K562 (cell line): ENCODE results near the gene PRDM10. TPM values are rescaled to one million over a fixed set of nuclear protein-coding genes. Genes with fewer than 3 reads are reported as not detected.

Experiments
- ATAC-seq: fragments of 200-7000 bp; cut with Tn5 transposase; 3 replicates; pipeline ENCODE4 v1.9.1; 2020; ENCODE audit warnings: moderate library complexity
- BruUV-seq: library from RNA; stranded (reverse); fragments of 400-500 nt; replicated peaks from 2 replicates; lab custom pipeline; 2021; lab: Mats Ljungman, UMichigan
- CTCF ChIA-PET: fragments of 300-600 bp; formaldehyde crosslinking; extraction: SDS; loops from one replicate; lab custom pipeline; 2021; ENCODE audit warnings: low intra/inter-chr PET ratio; lab: Yijun Ruan, JAX
- POLR2A ChIA-PET: fragments of 300-600, 350-650 bp; sonication (Branson Sonifier 250); formaldehyde crosslinking; extraction: SDS; loops from one replicate; lab custom pipeline; 2021; ENCODE audit warnings: antibody characterized with exemption, inconsistent platforms; lab: Yijun Ruan, JAX
- DNase-seq, 4 experiments: peaks; one replicate each; pipeline versions ENCODE4 v3.0.0 to v3.0.0-alpha.2; 2011 to 2018; ENCODE audit warnings: low spot score in 3 of 4, mixed read lengths in 3 of 4; ENCODE audit errors: extremely low read depth in 1 of 4
- FAIRE-seq: peaks from 2 replicates; lab custom pipeline; 2011; peaks lifted over from hg19 to GRCh38; lab: Jason Lieb, UNC
- H2AFZ ChIP-seq: 2 replicates; pipeline ENCODE4 v1.6.0; 2011; ENCODE audit warnings: low read depth, low read length, control low read depth, inconsistent platforms
- H3K27ac ChIP-seq: fragments of 200-600 bp; 3 replicates; pipeline ENCODE4 v1.8.0; 2011; ENCODE audit warnings: low read depth, mild to moderate bottlenecking, control low read depth, inconsistent platforms, low read length, moderate library complexity, mixed read lengths; ENCODE audit errors: extremely low read depth
- H3K27me3 ChIP-seq, 2 experiments: fragments of 300-600 bp in 1 of 2; 2 replicates in 1 of 2; 3 replicates in 1 of 2; pipeline versions ENCODE4 v1.6.0 to v1.8.0; 2011; ENCODE audit warnings: inconsistent platforms in 2 of 2, low read length in 2 of 2, mild to moderate bottlenecking in 1 of 2, mixed read lengths in 1 of 2, moderate library complexity in 1 of 2; ENCODE audit not compliant: control insufficient read depth in 2 of 2, insufficient read depth in 2 of 2
- H3K36me3 ChIP-seq: fragments of 300-600 bp; 3 replicates; pipeline ENCODE4 v1.8.0; 2011; ENCODE audit warnings: mild to moderate bottlenecking, low read length, inconsistent platforms; ENCODE audit not compliant: control insufficient read depth, insufficient read depth
- H3K4me1 ChIP-seq, 2 experiments: fragments of 200-600 bp in 1 of 2; replicated peaks in 1 of 2; 2 replicates in 1 of 2; 3 replicates in 1 of 2; pipeline versions ENCODE4 v1.5.1 to v1.8.0; 2011; ENCODE audit warnings: inconsistent platforms in 2 of 2, low read length in 2 of 2, mild to moderate bottlenecking in 1 of 2, mixed read lengths in 1 of 2, moderate library complexity in 1 of 2; ENCODE audit not compliant: control insufficient read depth in 2 of 2, insufficient read depth in 2 of 2
- H3K4me2 ChIP-seq: 2 replicates; pipeline ENCODE4 v1.6.1; 2011; ENCODE audit warnings: low read length, control low read depth, inconsistent platforms, mixed read lengths; ENCODE audit not compliant: insufficient read depth
- H3K4me3 ChIP-seq: fragments of 200-600 bp; sonication (generic), shearing (Covaris generic); 2 replicates; pipeline ENCODE4 v1.5.1; 2016; ENCODE audit warnings: control low read depth, inconsistent platforms
- H3K79me2 ChIP-seq: fragments of 200-600 bp; 3 replicates; pipeline ENCODE4 v1.8.0; 2011; ENCODE audit warnings: low read length, inconsistent platforms; ENCODE audit not compliant: control insufficient read depth, insufficient read depth
- H3K9ac ChIP-seq, 2 experiments: 2 replicates each; pipeline versions ENCODE4 v1.6.0 to v1.6.1; 2011; ENCODE audit warnings: low read depth in 2 of 2, low read length in 2 of 2, control low read depth in 1 of 2, inconsistent platforms in 1 of 2, mild to moderate bottlenecking in 1 of 2, mixed read lengths in 1 of 2; ENCODE audit not compliant: insufficient read depth in 1 of 2
- H3K9me1 ChIP-seq: one replicate; pipeline ENCODE4 v1.6.0; 2011; ENCODE audit warnings: inconsistent platforms, mild to moderate bottlenecking, low read length, moderate library complexity; ENCODE audit not compliant: control insufficient read depth, insufficient read depth
- H3K9me3 ChIP-seq: replicated peaks from 2 replicates; pipeline ENCODE4 v1.5.1; 2011; ENCODE audit warnings: low read depth, low read length, inconsistent platforms; ENCODE audit not compliant: control insufficient read depth, insufficient read depth
- H4K20me1 ChIP-seq: replicated peaks from 2 replicates; pipeline ENCODE4 v1.6.1; 2011; ENCODE audit warnings: low read length, inconsistent platforms, mixed read lengths; ENCODE audit not compliant: control insufficient read depth, insufficient read depth
- ESRRA ChIP-seq: fragments of 450-650 bp; IDR thresholded peaks from 2 replicates; pipeline ENCODE4 v1.6.1; 2014; ENCODE audit warnings: low read depth, mild to moderate bottlenecking, moderate library complexity, borderline replicate concordance
- MTA2 ChIP-seq: fragments of 450-650 bp; IDR thresholded peaks from 2 replicates; pipeline ENCODE4 v1.6.1; 2016; ENCODE audit warnings: low read depth
- PHB ChIP-seq: fragments of 250-450 bp; sonication (Bioruptor Pico); IDR thresholded peaks from 2 replicates; pipeline ENCODE4 v1.5.0; 2021
- RBBP5 ChIP-seq: fragments of 200-600 bp; sonication (generic); IDR thresholded peaks from 2 replicates; pipeline ENCODE4 v1.6.1; 2012; ENCODE audit warnings: borderline replicate concordance, mild to moderate bottlenecking, low read length, control low read depth, inconsistent platforms; ENCODE audit not compliant: insufficient read depth, poor library complexity, severe bottlenecking
- RBM14 ChIP-seq: fragments of 200-400 bp; formaldehyde crosslinking; IDR thresholded peaks from 2 replicates; pipeline ENCODE4 v1.6.1; 2018; ENCODE audit warnings: low read depth, mild to moderate bottlenecking, low read length, moderate library complexity, borderline replicate concordance; ENCODE audit not compliant: insufficient read depth
- SIN3A ChIP-seq, 2 experiments: fragments of 150-350 bp in 1 of 2; IDR thresholded peaks; 2 replicates each; pipeline ENCODE4 v1.6.1; 2011 to 2016; ENCODE audit warnings: borderline replicate concordance in 2 of 2, low read depth in 2 of 2, low read length in 2 of 2, mild to moderate bottlenecking in 2 of 2, moderate library complexity in 2 of 2; ENCODE audit not compliant: control insufficient read depth in 1 of 2
- SMAD4 ChIP-seq: fragments of 250-450 bp; sonication (Bioruptor Pico); conservative IDR thresholded peaks from 2 replicates; pipeline ENCODE4 v1.8.0; 2021; ENCODE audit warnings: inconsistent platforms, mild to moderate bottlenecking, moderate library complexity
- USF2 ChIP-seq: sonication (generic); formaldehyde crosslinking; IDR thresholded peaks from 2 replicates; pipeline ENCODE4 v1.5.0; 2020; ENCODE audit warnings: missing genetic modification reagents
- YY1 ChIP-seq, 3 experiments: IDR thresholded peaks; 2 replicates each; pipeline ENCODE4 v1.6.1; 2011; ENCODE audit warnings: low read length in 2 of 3, mild to moderate bottlenecking in 2 of 3, moderate library complexity in 2 of 3, borderline replicate concordance in 1 of 3, control low read depth in 1 of 3, low read depth in 1 of 3; ENCODE audit not compliant: insufficient read depth in 3 of 3, insufficient replicate concordance in 2 of 3, control insufficient read depth in 1 of 3, insufficient read length in 1 of 3; ENCODE audit errors: extremely low read depth in 1 of 3
- WGBS: fragments of 100-300 bp; shearing (Covaris generic); methylation state at CpG from one replicate; pipeline ENCODE4 v1.1.6; 2016; ENCODE audit warnings: low coverage, mixed read lengths; ENCODE audit not compliant: insufficient coverage; ENCODE audit errors: missing lambda C conversion rate; 5-methylcytosine and 5-hydroxymethylcytosine counted together
- in situ Hi-C: fragments of 300-500 bp; cut with MboI; formaldehyde crosslinking; loops from 4 replicates; pipeline ENCODE4 v1.15.0; 2018; ENCODE audit warnings: inconsistent platforms, mixed read lengths
- intact Hi-C: fragments of 100-400 bp; cut with micrococcal nuclease; formaldehyde crosslinking; loops from 2 replicates; pipeline ENCODE4 v1.14.2; 2022
- polyA plus RNA-seq, 8 experiments: library from polyadenylated mRNA; depleted of rRNA in 4 of 8; stranded (reverse) in 5 of 8; unstranded in 3 of 8; fragments of >200 nt; fragmentation: Nextera tagmentation in 2 of 8; fragmentation: Illumina TruSeq in 1 of 8; extraction: Ambion mirVana in 2 of 8; extraction: Trizol in 1 of 8; gene quantifications; 2 replicates each; pipeline versions ENCODE4 v1.2.1 to v1.2.3, GENCODE V29; 2011 to 2014; ENCODE audit warnings: inconsistent platforms in 1 of 8, missing spikeins in 1 of 8
- total RNA-seq, 7 experiments: library from RNA; depleted of rRNA in 6 of 7; stranded (reverse); fragments of >200 nt in 6 of 7; fragmentation: Illumina TruSeq in 2 of 7; extraction: Trizol in 2 of 7; gene quantifications; 2 replicates each; pipeline versions ENCODE4 v1.2.1 to v1.2.3, GENCODE V29; 2011 to 2021; ENCODE audit warnings: low replicate concordance in 1 of 7
- TF ChIP-seq, protein P1 (sequence below): fragments of 250-450 bp; sonication (Bioruptor Pico); IDR thresholded peaks from 2 replicates; pipeline ENCODE4 v1.9.0; 2021; ENCODE audit warnings: mild to moderate bottlenecking
- TF ChIP-seq, protein P2 (sequence below): sonication (generic); formaldehyde crosslinking; IDR thresholded peaks from 2 replicates; pipeline ENCODE4 v1.8.1; 2023; ENCODE audit warnings: mild to moderate bottlenecking, missing genetic modification reagents
- TF ChIP-seq, protein P3 (sequence below): sonication (generic); formaldehyde crosslinking; IDR thresholded peaks from 2 replicates; pipeline ENCODE4 v1.8.1; 2023; ENCODE audit warnings: mild to moderate bottlenecking, missing genetic modification reagents

Gene PRDM10
- total and polyA plus RNA-seq, 9 of the 15 experiments (the other 6 are each of a cell fraction or from before 2014, with no cell fraction given), result 0.89 to 9.3 (median 4.5) TPM

GRCh38 chr11:130031056-130031455, 28.4 kb upstream of the PRDM10 start:
- Histone ChIP-seq H2AFZ (no peak overlapping the region), H3K27me3 (no peaks in the 10 kb centered on the region), H3K27ac (no peak overlapping the region), H3K9me3 (no peaks in the 10 kb centered on the region), H4K20me1 (no peaks in the 10 kb centered on the region), H3K36me3 (no peaks in the 10 kb centered on the region), H3K9ac (no peak overlapping the region), H3K79me2 (no peaks in the 10 kb centered on the region), H3K9me1 (no peaks in the 10 kb centered on the region), H3K4me2 (no peak overlapping the region), H3K4me1 (peaks cover 0 to 4% of the 10 kb centered on the region in 2 experiments; a peak in 1 of 5 replicates), H3K4me3 (no peak overlapping the region)
- 17% methylated on average over 1 of the region's 1 CpG for WGBS
- FAIRE-seq (no peak), DNase-seq (no peak), ATAC-seq (no peak)
- no TSS peak for BruUV-seq
- CTCF ChIA-PET, result no interaction called here
- in situ Hi-C loops, result loop anchor here (10.0 kb wide), 1 partner anchor 1514 kb away; no protein-coding TSS in a partner anchor
- POLR2A ChIA-PET, result interaction anchor here (0.6 kb wide), 1 partner anchor 244 kb away, joined by 3 read pairs; no protein-coding TSS in a partner anchor
- intact Hi-C loops, result no loop called here
- TF ChIP-seq, protein P1, sequence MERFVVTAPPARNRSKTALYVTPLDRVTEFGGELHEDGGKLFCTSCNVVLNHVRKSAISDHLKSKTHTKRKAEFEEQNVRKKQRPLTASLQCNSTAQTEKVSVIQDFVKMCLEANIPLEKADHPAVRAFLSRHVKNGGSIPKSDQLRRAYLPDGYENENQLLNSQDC (CRISPR knock-in tag), result no peak
- TF ChIP-seq RBBP5 (no peak), MTA2 (no peak), YY1 (IDR thresholded peaks at IDR 0.05; ENCODE audit: borderline replicate concordance in 1 of 3, control insufficient read depth in 1 of 3, extremely low read depth in 1 of 3, insufficient read depth in 3 of 3, insufficient read length in 1 of 3, insufficient replicate concordance in 2 of 3, low read depth in 1 of 3, low read length in 2 of 3) (no peak), SIN3A (IDR thresholded peaks at IDR 0.05; ENCODE audit: borderline replicate concordance in 2 of 2, control insufficient read depth in 1 of 2, low read depth in 2 of 2, low read length in 2 of 2) (no peak), PHB (CRISPR knock-in tag) (no peak), SMAD4 (CRISPR knock-in tag) (no peak), USF2 (no peak), ESRRA (no peak), RBM14 (no peak)
- TF ChIP-seq, protein P2, sequence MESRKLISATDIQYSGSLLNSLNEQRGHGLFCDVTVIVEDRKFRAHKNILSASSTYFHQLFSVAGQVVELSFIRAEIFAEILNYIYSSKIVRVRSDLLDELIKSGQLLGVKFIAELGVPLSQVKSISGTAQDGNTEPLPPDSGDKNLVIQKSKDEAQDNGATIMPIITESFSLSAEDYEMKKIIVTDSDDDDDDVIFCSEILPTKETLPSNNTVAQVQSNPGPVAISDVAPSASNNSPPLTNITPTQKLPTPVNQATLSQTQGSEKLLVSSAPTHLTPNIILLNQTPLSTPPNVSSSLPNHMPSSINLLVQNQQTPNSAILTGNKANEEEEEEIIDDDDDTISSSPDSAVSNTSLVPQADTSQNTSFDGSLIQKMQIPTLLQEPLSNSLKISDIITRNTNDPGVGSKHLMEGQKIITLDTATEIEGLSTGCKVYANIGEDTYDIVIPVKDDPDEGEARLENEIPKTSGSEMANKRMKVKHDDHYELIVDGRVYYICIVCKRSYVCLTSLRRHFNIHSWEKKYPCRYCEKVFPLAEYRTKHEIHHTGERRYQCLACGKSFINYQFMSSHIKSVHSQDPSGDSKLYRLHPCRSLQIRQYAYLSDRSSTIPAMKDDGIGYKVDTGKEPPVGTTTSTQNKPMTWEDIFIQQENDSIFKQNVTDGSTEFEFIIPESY (CRISPR knock-in tag), result no peak
- TF ChIP-seq, protein P3, sequence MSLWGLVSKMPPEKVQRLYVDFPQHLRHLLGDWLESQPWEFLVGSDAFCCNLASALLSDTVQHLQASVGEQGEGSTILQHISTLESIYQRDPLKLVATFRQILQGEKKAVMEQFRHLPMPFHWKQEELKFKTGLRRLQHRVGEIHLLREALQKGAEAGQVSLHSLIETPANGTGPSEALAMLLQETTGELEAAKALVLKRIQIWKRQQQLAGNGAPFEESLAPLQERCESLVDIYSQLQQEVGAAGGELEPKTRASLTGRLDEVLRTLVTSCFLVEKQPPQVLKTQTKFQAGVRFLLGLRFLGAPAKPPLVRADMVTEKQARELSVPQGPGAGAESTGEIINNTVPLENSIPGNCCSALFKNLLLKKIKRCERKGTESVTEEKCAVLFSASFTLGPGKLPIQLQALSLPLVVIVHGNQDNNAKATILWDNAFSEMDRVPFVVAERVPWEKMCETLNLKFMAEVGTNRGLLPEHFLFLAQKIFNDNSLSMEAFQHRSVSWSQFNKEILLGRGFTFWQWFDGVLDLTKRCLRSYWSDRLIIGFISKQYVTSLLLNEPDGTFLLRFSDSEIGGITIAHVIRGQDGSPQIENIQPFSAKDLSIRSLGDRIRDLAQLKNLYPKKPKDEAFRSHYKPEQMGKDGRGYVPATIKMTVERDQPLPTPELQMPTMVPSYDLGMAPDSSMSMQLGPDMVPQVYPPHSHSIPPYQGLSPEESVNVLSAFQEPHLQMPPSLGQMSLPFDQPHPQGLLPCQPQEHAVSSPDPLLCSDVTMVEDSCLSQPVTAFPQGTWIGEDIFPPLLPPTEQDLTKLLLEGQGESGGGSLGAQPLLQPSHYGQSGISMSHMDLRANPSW (CRISPR knock-in tag), result no peak
